Non-pigmented ciliary epithelial cell (primary cell): Measurements from ENCODE around the gene F8A1.
"Not testable (repeated sequence)": the region's sequence is repeated elsewhere in the genome, so short reads cannot be mapped to it uniquely, and the experiment has no call there.

Source experiments
- DNase-seq: peaks from one replicate; pipeline ENCODE4 v3.0.0-alpha.2; 2010; ENCODE audit warnings: low read depth

The F8A1 gene

GRCh38 chrX:154886069-154886788, at the start of gene F8A1:
TSS of gene F8A1 (plus strand) at chrX:154886355. CDS start at chrX:154886375, 20 bp downstream.
- not testable (repeated sequence) for DNase-seq

DNA sequence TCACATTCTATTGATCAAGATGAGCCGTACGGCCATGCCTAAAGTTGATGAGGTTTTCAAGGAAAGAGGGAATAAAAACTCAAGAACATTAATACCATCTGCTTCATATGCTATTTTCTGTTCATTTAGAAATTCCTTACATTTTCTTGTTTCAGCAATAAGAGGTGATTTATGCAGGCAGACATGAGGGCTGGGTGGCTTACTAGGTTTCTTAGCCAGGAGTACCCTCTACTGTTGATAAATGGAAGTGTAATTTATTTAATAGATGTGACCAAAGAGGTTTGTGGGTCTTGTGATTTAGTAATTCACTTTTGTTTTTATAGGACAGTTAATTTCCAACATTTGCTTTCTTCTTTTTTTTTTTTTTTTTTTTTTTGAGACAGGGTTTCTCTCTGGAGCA, 45.3 kb upstream of the F8A1 start:
- DNase-seq, result peak; percentile 13

GRCh38 chrX:154850957-154851611, 35.1 kb upstream of the F8A1 start:
- DNase-seq, result no peak

DNA sequence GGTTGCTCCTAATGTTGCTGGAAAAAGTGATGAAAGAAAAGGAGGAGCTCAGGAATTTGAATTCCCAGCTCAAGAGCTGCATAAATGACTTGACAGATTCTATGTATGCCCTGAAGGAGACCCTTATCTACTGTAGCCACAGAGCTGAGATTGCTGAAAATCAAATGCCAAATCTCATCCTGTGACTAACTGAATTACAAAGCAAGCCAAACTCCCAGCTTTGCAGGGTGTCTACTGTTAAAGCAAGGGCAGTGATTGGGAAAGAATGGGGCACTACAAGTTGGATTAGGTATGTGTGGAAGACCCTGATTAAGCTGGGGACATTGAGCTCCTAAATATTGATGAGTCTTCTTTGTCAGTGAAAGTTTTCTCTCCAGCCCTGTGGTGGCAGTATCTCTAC, 30.9 kb upstream of the F8A1 start:
- DNase-seq, result no peak

DNA sequence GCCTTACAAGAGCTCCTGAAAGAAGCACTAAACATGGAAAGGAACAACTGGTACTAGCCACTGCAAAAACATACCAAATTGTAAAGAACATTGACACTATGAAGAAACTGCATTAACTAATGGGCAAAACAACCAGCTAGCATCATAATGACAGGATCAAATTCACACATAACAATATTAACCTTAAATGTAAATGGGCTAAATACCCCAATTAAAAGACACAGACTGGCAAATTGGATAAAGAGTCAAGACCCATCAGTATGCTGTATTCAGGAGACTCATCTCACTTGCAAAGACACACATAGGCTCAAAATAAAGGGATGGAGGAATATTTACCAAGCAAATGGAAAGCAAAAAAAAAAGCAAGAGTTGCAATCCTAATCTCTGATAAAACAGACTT, 17.6 kb upstream of the F8A1 start:
- DNase-seq, result not testable (repeated sequence)

DNA sequence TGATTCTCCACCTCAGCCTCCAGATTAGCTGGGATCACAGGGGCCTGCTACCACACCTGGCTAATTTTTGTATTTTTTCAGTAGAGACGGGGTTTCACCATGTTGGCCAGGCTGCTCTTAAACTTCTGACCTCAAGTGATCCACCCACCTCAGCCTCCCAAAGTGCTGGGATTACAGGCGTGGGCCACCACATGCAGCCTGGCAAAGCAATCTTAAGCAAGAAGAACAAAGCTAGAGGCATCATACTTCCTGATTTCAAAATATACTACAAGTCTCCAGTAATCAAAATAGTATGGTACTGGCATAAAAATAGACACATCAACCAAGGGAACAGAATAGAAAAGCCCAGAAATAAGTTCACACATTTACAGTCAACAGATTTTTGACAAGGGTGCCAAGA, 12.8 kb upstream of the F8A1 start:
- DNase-seq, result no peak

DNA sequence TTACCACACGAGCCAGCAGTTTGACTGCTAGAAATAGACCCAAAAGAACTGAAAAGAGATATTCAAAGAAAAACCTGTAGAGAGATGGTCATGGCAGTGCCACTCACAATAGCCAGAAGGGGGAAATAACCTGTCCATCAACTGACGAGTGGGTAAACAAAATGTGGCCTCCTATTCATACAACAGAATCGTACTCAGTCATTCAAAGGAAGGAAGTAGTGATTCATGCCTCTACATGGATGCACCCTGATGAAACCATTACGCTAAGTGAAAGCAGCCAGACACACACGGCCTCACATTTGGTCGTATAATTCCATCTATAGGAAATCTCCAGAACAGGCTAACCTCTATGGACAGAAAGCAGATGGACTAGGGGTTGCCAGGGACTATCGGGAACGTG, 2.1 kb upstream of the F8A1 start:
- not testable (repeated sequence) for DNase-seq

DNA sequence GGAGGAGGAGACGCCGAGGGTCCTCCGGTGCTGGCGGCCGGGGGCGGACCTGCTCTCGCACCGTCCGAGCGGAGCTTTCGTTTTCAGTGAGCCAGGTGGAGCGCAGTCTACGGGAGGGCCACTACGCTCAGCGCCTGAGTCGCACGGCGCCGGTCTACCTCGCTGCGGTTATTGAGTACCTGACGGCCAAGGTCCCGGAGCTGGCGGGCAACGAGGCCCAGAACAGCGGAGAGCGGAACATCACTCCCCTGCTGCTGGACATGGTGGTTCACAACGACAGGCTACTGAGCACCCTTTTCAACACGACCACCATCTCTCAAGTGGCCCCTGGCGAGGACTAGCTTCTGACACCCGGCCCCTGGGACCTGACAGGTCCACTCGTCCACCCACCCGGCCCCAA, 1.1 kb upstream of the F8A1 start:
- DNase-seq, result not testable (repeated sequence)

GRCh38 chrX:154885549-154885948, 606 bp upstream of the F8A1 start:
- DNase-seq, result not testable (repeated sequence)

GRCh38 chrX:154886789-154887221, 650 bp downstream of the F8A1 start:
- not testable (repeated sequence) for DNase-seq

DNA sequence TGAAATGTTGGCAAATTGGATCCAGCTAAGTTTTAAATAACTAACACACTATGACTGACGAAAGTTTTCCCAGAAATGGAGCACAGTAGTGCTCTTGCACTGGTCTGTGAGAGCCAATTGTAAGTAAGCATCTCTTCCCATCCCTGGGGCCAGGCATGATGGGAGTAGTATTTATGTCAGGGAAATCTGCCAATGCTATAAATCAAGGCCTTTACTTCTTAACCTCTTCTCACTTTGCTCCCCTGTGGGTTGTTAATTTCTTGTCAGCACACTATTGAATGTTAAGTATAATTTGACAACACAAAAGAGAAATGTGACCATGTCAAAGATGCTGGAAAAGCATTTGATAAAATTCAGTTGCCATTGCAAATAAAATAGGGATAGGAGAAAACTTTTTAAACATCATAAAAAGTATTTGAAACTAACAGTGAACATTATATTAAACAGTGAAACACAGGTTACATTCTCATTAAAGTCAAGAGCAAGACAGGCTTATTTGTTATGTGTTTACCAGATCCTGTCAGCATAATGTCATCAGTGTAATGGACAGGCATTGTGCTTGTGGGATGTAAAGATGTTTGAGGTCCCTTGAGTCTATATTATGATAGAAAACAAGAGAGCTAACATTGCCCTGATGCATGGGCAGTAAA, 5.0 kb downstream of the F8A1 start:
- no peak for DNase-seq

GRCh38 chrX:154892296-154892695, 6.1 kb downstream of the F8A1 start:
- DNase-seq, result no peak

- no peak for DNase-seq
Observed at GRCh38 chrX:154900323-154900722, 14.2 kb downstream of the F8A1 start.

DNA sequence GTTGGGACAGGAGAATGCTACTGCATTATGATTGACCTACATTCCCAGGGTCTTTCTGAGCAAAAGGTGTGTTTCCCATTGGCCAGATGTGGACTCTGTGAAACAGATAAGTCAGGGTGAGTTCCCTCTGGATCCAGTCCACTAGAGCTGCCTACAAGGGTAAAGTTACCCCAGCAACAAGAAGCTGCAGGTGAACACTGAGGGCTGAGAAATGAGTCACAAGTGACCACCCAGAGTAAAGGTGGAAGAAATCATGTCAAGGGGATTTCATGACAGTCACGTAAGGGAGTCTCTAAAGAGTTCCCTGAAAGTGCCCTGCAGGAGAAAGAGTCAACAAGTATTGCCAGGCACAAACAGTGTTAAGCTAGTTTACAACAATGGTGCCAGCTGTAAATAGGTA, 16.3 kb downstream of the F8A1 start:
- no peak for DNase-seq

- no peak for DNase-seq
Observed at GRCh38 chrX:154908821-154909220, 22.7 kb downstream of the F8A1 start.

- not testable (repeated sequence) for DNase-seq
Observed at GRCh38 chrX:154910048-154910447, 23.9 kb downstream of the F8A1 start.

- not testable (repeated sequence) for DNase-seq
Observed at GRCh38 chrX:154910528-154910927, 24.4 kb downstream of the F8A1 start.

DNA sequence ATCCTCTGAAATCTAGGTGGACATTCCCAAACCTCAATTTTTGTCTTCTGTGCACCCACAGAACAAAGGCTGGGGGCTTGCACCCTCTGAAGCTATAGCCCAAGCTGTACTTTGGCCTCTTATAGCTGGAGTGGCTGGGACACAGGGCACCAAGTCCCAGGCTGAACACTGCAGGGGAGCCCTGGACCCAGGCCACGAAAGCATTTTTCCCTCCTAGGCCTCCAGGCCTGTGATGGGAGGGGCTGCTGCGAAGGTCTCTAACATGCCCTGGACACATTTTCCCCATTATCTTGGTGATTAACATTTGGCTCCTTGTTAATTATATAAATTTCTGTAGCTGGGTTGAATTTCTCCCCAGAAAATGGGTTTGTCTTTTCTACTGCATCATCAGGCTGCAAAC, 27.9 kb downstream of the F8A1 start:
- no peak for DNase-seq

GRCh38 chrX:154918060-154918483, 31.9 kb downstream of the F8A1 start:
- DNase-seq, result peak; percentile 56

GRCh38 chrX:154924771-154925170, 38.6 kb downstream of the F8A1 start:
- DNase-seq, result not testable (repeated sequence)
